HEK293T (cell line): Measurements from ENCODE around the gene SLX4IP.

Experiments used
- ARNT ChIP-seq: fragments of 450-650 bp; IDR thresholded peaks from 2 replicates; pipeline ENCODE4 v1.6.1; 2017; ENCODE audit warnings: mild to moderate bottlenecking
- CTBP1 ChIP-seq: fragments of 450-650 bp; IDR thresholded peaks from 2 replicates; pipeline ENCODE4 v1.6.1; 2016; ENCODE audit warnings: borderline replicate concordance
- ELF4 ChIP-seq: fragments of 450-650 bp; IDR thresholded peaks from 2 replicates; pipeline ENCODE4 v1.6.1; 2017; ENCODE audit warnings: antibody characterized with exemption
- FOXA1 ChIP-seq: fragments of 450-650 bp; IDR thresholded peaks from 2 replicates; pipeline ENCODE4 v1.6.1; 2016; ENCODE audit warnings: mild to moderate bottlenecking
- FOXM1 ChIP-seq: fragments of 450-650 bp; IDR thresholded peaks from 2 replicates; pipeline ENCODE4 v1.6.1; 2017; ENCODE audit warnings: mild to moderate bottlenecking, borderline replicate concordance
- L3MBTL2 ChIP-seq: fragments of 450-650 bp; conservative IDR thresholded peaks from 2 replicates; pipeline ENCODE4 v1.6.1; 2016; ENCODE audit warnings: mild to moderate bottlenecking
- NFRKB ChIP-seq: fragments of 450-650 bp; IDR thresholded peaks from 2 replicates; pipeline ENCODE4 v1.6.1; 2016; ENCODE audit warnings: mild to moderate bottlenecking, moderate library complexity
- PKNOX1 ChIP-seq: fragments of 450-650 bp; IDR thresholded peaks from 2 replicates; pipeline ENCODE4 v1.6.1; 2016
- SP1 ChIP-seq: fragments of 450-650 bp; IDR thresholded peaks from 2 replicates; pipeline ENCODE4 v1.6.1; 2017
- SUZ12 ChIP-seq: fragments of 450-650 bp; IDR thresholded peaks from 2 replicates; pipeline ENCODE4 v1.6.1; 2016; ENCODE audit warnings: mild to moderate bottlenecking
- TARDBP ChIP-seq: fragments of 450-650 bp; IDR thresholded peaks from 2 replicates; pipeline ENCODE4 v1.6.1; 2016
- ZNF384 ChIP-seq: fragments of 450-650 bp; IDR thresholded peaks from 2 replicates; pipeline ENCODE4 v1.6.1; 2016

GRCh38 chr20:10497283-10497682, 62.2 kb downstream of the SLX4IP start:
- no peak for TF ChIP-seq FOXA1
- no peak for TF ChIP-seq PKNOX1
- TF ChIP-seq TARDBP = no peak
- TF ChIP-seq SUZ12 = no peak
- TF ChIP-seq FOXM1 = no peak
- TF ChIP-seq L3MBTL2 = no peak
- TF ChIP-seq ARNT = no peak
- TF ChIP-seq ELF4 = no peak
- no peak for TF ChIP-seq SP1
- TF ChIP-seq NFRKB = no peak
- TF ChIP-seq CTBP1 = no peak
- no peak for TF ChIP-seq ZNF384
